Limb (tissue), 2 donors: ENCODE results near the gene ACACB.
A peak's percentile ranks its signal among the peaks of the same experiment; 100 is the strongest.
"Not testable (repeated sequence)": the region's sequence is repeated elsewhere in the genome, so short reads cannot be mapped to it uniquely, and the experiment has no call there.

ENCODE experiments used
- DNase-seq, 2 donors: peaks; one replicate each; pipeline ENCODE4 v3.0.0-alpha.2; 2016; ENCODE audit errors: extremely low spot score in 2 of 2

ACACB gene

DNA sequence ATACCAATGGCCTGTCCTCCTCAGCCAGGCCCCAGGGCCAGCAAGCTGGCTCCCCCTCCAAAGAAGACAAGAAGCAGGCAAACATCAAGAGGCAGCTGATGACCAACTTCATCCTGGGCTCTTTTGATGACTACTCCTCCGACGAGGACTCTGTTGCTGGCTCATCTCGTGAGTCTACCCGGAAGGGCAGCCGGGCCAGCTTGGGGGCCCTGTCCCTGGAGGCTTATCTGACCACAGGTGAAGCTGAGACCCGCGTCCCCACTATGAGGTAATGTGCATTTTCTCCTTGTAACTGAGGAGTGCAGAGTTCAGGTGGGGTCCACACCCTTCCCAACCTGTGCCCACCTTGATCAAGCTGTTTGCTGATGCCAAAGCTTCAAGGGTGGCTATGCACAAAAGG is 23.4 kb downstream of the ACACB start:
- DNase-seq, result no peak

DNA sequence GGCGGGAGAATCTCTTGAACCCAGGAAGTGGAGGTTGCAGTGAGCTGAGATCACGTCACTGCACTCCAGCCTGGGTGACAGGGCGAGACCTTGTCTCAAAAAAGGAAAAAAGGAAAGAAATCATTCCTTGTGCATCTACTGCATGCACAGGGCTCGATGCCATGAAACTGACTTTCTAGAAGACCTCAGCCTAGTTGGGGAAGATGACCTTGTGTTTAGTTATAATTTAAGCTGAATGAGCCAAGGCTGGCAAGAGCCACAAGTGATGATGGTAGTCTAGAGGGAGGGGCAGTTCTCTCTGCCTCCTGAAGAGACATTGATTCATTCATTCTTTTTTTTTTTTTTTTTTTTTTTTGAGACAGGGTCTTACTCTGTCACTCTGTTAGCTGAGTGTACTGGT is 24.2 kb downstream of the ACACB start:
- DNase-seq, result no peak

DNA sequence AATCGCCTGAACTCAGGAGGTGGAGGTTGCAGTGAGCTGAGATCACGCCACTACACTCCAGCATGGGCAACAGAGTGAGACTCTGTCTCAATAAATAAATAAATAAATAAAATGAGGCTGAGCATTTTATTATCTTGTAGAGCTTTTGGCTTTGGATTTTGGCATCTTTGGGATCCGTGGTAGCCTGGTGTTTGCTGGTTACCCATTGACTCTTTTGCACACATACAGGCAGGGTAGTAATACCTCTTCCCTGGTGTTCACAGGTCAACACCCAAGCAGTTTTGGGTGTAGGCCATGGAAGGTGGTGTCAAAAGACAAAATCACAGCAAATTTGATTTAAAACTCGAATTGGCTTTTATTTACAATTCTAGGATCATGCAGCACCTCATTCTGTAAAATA is 27.8 kb downstream of the ACACB start:
- DNase-seq, result no peak

DNA sequence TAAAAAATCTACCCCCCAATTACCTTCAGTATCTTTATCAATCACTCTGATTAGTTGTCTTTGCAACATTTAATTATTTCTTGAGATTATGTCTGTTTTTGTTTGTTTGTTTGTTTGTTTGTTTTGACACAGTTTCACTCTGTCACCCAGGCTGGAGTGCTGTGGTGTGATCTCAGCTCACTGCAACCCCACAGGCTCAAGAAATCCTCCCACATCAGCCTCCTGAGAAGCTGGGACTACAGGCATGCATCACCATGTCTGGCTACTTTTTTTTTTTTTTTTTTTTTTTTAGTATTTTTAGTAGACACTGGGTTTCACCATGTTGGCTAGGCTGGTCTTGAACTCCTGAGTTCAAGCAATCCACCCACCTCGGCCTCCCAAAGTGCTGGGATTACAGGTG is 30.7 kb downstream of the ACACB start:
- DNase-seq, result not testable (repeated sequence)

DNA sequence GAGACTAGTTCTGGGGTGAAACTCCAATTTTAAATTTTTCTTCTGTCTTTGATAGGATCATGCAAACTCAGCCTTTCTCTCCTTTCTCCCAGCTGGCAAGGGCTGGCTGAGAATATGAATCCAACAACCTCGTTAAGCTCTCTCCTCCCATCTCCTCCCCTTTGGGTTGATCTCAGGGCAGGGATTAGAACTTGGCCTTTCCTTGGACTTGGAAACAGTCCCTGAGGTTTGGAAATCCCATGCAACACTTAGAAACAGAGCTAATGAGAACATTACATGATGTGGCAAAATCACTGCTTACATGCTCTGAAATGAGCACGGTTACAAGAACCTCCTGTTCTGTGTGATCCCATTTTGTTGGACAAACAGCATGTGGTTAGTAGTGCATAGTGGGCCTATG is 31.6 kb downstream of the ACACB start:
- no peak for DNase-seq

DNA sequence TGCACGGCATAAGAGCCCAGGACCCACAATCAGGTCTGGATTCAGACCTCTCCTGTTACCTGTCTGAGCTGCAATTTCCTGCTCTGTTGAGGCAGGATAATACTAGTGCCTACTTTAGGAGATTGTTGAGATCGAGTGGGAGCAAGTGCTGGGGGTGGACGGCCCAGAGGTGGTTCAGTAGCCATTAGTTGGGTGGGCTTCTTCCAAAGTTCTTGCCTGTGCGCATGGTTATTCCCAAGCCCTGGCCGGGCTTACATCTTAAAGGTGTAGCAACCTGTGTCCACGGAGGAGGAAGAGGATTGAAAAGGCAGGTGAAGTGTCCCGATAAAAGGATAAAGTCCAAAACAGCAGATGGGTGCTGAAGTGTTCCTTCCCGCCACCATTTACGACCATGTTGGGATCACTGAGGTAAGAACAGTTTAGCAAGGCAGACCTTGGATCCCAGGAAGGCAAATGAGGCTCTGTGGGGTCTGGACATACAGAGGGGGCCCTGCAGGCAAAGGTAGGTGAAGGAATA is 33.8 kb downstream of the ACACB start:
- DNase-seq, result no peak

DNA sequence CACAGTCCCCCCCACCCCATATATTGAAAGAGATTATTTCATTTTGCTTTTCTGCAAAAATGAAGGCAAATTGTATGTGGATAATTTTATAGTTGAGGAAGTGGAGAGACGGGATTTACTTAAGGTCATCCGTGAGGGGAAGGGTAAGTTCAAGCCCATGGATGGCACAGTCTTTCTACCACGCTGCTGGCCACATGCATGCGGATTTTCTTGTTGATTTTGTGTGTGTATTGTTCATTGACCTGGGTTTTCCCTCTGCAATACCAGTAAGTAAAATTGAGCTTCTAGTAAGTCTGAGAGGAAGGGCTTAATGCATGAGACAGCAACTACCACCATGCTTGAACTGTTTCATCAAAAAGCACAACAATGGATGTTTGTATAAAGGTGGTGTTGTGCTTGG is 35.1 kb downstream of the ACACB start:
- no peak for DNase-seq

DNA sequence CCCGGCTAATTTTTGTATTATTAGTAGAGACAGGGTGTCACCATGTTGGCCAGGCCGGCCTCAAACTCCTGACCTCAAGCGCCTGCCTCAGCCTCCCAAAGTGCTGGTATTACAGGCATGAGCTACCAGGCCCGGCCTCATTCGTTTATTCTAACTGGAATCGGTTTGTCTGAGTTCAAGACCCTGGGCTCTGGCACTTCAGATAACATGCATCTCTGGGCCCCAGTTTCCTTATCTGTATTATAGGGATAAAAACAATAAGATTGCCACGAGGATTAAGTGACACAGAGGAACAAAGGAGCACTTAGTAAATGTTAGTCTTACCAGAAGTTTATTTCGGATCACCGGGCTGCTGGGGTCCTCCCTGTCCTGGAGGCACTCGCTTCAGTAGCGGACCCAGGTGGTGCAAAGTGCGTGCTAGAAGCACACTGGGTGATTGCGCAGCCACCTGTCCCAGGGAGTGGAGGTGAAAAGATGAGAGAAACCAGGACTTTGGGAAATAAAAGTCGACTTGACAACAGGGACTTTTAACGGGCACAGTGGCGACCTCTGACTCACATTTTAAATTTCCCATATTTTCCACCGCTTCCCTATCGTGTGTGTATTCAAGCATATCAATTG is 37.5 kb downstream of the ACACB start:
- DNase-seq, result no peak

DNA sequence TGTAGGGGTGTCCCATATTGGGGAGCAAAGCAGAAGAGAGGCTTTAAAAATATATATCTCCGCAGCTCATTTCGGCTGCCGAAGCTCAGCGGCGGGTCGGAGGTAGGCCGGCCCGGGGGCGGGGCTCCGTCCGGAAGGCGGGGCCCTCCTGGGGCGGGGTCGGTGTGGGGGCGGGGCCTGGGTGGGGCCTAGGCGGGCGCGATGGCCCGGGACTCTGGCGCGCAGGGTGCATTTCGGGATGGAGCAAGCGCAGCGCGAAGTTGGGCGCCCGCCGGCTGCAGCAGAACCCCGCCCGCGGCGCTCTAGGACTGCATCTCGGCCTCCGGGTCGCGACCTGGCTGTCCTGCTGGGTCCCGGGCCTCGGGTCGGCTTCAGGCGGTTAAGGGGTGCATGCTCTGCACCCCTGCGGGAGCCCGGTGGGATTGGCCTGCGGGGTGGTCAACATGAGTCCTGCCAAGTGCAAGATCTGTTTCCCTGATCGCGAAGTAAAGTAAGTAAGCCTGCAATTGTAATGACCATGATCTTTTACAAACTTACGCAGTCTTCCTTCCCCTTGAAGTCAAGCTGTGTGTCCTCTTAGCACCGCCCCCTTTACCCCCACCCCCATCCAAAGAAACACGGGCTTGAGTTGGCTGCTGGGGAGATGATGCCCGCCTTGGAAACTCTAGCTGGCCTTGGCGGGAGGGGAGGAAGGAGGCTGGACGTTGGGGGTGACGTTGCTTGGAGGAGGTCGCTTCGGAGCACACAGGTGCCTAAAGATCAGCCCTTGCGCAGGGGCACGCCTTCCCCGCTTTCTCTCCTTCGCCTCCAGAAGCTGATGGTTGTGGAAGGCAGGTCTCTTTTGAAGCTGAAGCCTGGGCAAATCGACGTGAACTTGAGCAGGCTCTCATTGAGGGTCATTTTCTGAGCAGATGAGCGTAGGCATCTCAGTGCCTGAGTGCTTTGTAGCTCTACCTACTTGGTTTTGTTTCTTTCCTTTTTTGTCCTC is 38.4 kb downstream of the ACACB start:
- DNase-seq, result peak; percentile 73 to 89

DNA sequence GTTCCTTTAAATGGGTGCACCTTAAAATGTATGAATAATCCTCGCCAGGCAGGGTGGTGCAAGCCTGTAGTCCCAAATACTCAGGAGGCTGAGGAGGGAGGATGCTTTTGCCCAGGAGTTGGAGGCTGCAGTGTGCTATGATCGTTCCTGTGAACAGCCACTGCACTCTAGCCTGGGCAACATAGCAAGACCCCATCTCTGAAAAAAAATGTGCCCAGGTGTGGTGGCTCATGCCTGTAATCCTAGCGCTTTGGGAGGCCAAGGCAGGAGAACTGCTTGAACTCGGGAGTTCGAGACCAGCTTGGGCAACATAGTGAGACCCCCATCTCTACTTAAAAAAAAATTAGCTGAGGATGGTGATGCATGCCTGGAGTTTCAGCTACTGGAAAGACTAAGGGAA is 39.6 kb downstream of the ACACB start:
- no peak for DNase-seq

DNA sequence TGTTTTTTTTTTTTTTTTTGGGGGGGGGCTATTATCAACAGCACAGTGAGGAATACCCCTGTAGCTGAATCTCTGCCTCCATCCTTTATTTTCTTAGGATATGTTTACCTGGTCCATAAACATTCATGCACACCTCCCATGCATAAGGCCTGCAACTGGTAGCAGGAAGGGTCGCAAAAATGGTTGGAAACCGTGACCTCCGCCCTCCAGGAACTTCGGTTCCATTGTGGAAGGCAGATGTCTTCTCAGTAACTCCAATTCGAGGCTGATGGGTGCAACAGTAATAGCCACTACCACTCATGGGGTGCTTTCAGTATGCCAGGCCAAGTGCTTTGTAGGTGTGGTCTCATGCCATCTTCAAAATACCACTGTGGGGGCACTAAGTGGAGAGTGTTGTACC is 40.2 kb downstream of the ACACB start:
- no peak for DNase-seq

DNA sequence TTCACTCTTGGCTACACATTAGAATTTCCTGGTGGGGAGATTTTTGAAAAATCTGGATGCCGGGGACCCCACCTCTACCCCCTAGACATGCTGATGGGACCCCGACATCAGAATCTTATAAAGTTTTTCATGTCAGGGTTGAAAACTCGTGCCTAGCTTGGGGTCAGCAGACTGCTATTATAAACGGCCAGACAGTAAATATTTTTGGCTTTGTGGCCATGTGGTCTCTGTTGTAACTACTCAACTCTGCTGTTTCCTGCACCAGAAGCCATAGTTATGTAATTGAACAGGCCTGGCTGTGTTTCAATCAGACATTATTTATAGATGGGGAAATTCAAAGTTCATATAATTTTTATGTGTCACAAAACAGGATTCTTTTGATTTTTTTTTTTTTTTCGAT is 41.6 kb downstream of the ACACB start:
- no peak for DNase-seq

DNA sequence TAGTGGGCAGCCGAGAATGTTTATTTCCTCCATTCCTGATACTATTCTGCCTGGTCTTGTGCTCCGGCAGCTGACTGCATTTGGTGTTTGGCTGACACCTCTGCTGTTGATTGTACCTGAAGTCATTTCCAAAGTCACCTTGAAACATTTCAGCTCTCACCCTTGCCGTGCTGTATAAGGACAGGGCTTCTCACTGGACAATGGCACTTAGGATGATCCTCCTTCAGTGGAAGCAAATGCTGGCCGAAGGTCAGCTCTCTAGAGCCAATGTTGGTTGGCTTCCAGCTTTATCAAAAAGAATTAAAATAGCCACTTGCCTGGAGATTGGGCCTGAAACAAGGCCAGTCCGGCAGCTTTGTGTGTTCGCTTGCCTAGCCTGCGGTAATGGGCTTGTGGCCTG is 44.0 kb downstream of the ACACB start:
- DNase-seq, result no peak

DNA sequence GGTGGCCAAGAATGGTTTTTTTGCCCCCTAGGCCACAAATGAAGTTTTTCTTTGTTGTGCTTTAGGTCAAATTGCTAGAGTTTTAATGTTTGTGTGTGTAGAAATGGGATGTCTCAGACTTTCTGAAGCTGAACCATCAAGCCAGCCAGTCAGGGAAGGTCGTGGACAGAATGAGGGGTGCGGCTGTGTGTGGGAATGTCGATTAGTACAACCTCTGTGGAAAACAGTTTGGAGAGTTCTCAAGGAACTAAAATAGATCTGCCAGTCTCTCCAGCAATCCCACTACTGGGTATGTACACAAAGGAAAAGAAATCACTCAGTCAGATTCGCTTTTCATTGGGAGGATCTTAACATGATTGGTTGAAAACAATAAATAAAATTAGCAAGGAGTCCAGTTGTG is 44.5 kb downstream of the ACACB start:
- no peak for DNase-seq

DNA sequence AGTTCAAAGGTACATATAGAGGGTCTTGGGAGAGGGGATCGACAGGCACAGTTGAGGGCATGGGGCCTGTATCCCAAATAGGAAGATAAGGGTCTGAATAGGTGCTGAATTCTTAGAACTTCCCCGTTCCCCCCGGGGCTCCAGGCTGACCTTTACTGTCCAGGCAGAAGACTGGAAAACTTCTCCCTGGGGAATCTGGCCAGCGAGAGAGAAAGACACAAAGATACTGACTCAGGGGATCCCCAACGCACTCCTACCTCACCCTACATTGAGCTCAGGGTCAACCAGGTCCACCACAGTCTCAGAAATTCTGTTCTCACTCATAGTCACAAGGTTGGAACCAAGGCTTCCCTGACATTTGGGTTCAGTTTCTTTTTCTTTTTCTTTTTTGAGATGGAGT is 46.2 kb downstream of the ACACB start:
- DNase-seq, result no peak

DNA sequence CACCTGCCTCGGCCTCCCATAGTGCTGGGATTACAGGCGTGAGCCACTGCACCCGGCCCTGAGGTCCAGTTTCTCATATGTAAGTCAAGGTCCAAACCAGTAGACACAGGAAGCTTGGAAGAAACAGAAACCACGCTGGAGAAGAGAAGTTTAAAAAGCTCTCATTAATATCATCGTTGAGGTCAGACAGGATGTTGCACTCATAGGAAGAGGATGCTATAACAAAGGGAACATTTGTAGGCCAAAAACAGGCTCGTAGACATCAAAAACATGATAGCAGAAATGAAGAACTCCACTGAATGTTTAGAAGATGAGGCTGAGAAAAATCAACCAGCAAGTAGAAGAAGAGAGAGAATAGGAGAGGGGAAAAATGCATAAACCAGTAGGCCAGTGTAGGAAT is 46.8 kb downstream of the ACACB start:
- no peak for DNase-seq

DNA sequence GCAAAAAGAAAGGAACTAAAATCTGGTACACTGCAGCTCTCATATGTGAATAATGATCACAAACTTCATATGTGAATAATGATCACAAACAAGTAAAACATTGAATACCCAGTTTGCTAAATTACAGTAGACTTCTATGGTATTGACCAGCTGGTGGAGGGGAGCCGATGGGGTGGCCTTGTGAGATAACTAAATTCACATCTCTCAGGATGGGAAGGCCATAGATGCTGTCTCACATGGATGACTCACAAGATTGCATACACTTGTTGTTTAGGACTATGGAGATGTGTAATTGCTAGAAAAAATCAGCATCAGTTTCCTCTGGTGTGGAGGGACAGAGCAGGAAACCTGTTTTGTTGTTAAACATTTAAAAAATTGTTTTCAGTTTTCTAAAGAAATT is 49.2 kb downstream of the ACACB start:
- no peak for DNase-seq

DNA sequence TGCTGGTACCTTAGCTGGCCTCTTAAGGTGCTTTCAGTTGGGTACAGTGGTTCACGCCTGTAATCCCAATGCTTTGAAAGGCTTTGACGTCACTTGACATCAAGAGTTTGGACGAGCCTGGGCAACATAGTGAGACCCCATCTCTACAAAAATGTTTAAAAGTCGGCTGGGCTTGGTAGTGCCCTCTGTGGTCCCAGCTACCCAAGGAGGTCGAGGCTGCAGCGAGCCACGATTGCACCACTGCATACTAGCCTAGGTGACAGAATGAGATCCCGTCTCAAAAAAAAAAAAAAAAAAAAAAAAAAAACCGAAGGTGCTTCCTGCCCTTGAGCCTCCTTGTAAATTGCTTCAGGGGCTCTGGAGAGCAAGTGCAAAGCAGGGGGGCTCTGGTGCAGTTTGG is 50.0 kb downstream of the ACACB start:
- DNase-seq, result no peak

DNA sequence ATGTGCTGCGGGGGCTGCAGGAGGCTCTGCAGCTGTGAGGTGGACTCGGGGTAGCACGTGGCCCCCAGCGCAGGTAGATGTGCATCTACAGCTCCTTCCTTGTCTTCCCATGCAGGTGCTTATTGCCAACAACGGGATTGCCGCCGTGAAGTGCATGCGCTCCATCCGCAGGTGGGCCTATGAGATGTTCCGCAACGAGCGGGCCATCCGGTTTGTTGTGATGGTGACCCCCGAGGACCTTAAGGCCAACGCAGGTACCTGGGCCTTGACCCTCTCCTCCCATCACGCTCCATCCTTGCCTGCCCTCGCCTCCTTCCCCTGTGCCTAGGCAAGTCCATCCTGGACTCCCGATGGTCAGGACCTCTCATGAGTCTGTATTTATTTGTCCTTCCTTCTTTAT is 51.4 kb downstream of the ACACB start:
- DNase-seq, result no peak

DNA sequence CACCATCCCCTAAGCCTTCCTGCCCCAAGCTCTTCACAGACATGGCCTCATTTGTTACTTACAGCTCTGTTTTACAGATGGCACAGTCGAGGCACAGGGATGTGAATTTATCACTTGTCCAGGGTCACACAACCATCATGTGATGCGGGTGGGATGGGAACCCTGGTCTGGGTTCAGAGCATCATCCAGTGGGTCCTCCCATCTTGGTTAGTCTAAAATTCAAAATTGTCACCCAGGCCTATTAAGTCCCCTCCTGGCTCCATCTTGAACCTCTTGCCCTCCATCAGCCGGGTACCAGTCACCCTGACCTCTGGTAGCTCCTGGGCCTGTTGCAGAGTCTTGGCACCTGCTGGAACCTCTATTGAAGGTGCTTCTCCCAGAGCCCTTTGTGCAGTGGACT is 52.9 kb downstream of the ACACB start:
- no peak for DNase-seq

DNA sequence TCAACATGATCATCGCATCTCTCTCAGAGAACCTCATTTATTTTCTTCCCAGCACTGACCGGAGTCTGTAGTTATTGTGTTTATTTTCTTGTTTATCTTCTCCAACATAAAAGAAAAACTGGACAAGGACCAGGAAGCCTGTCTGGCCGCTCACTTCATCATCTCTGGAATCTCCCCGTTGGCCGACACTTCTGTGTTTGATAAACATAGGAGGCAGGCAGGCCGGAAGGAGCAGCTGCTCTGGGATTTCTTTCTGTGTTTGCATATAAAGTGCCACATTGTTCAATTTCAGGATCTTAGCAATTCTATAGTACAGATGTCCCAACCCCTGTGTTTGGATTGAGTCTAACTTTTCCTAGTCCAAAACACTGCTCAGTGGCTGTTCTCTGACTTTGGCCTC is 53.3 kb downstream of the ACACB start:
- DNase-seq, result no peak

DNA sequence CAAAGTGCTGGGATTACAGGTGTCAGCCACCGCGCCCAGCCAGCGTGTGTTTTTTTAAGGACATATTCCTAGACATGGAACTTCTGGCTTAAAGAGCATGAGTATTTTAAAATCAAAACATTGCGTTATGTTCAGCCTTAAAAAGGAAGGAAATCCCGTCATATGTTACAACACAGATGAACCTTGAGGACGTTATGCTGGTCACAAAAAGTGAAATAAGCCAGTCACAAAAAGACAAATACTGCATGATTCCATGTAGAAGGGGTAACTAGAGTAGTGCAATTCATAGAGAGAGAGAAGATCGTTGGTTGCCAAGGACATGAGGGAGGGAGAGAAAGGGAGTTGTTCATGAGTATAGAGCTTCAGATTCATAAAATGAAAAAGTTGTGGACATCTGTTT is 53.9 kb downstream of the ACACB start:
- DNase-seq, result no peak

DNA sequence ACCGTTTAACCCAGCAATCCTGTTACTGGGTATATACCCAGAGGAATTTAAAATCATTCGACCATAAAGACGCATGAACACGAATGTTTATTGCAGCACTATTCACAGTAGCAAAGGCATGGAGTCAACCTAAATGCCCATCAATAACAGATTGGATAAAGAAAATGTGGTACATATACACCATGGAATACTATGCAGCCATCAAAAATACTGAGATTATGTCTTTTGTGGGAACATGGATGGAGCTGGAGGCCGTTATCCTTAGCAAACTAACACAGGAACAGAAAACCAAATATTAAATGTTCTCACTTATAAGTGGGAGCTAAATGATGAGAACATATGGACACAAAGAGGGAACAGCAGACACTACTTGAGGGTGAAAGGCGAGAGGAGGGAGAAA is 56.4 kb downstream of the ACACB start:
- DNase-seq, result not testable (repeated sequence)
